Naive B cell (primary cell): ENCODE measurements around the gene RHOV. TPM values are rescaled to one million over a fixed set of nuclear protein-coding genes. Genes with fewer than 3 reads are reported as not detected.
"Not testable (repeated sequence)": the region's sequence is repeated elsewhere in the genome, so short reads cannot be mapped to it uniquely, and the experiment has no call there.

Experiments used
- ATAC-seq, 2 donors: fragments of 150-1000 bp; cut with Tn5 transposase; 2 replicates each; pipeline ENCODE4 v1.10.0; 2021; ENCODE audit warnings: low read depth in 2 of 2, mild to moderate bottlenecking in 2 of 2, moderate library complexity in 2 of 2
- DNase-seq: peaks from one replicate; pipeline ENCODE4 v3.0.0; 2022
- H3K27ac Mint-ChIP-seq, 6 donors: one replicate each; pipeline ENCODE4 v1.8.0; 2020 to 2022; ENCODE audit warnings: mild to moderate bottlenecking in 6 of 6, mixed read lengths in 6 of 6, moderate library complexity in 5 of 6, inconsistent platforms in 2 of 6
- H3K27me3 Mint-ChIP-seq, 3 donors: one replicate each; pipeline ENCODE4 v1.8.0; 2021 to 2022; ENCODE audit warnings: mixed read lengths in 3 of 3, mild to moderate bottlenecking in 1 of 3
- H3K36me3 Mint-ChIP-seq, 2 donors: one replicate each; pipeline ENCODE4 v1.8.0; 2020 to 2022; ENCODE audit warnings: mixed read lengths in 2 of 2, inconsistent platforms in 1 of 2, mild to moderate bottlenecking in 1 of 2
- H3K4me1 Mint-ChIP-seq, 3 donors: one replicate each; pipeline ENCODE4 v1.8.0; 2020 to 2022; ENCODE audit warnings: mixed read lengths in 3 of 3, inconsistent platforms in 1 of 3, mild to moderate bottlenecking in 1 of 3, moderate library complexity in 1 of 3
- H3K4me3 Mint-ChIP-seq, 8 donors: one replicate each; pipeline ENCODE4 v1.8.0; 2020 to 2022; ENCODE audit warnings: mild to moderate bottlenecking in 8 of 8, mixed read lengths in 8 of 8, moderate library complexity in 8 of 8, inconsistent platforms in 2 of 8
- H3K9me3 Mint-ChIP-seq, 7 donors: one replicate each; pipeline ENCODE4 v1.8.0; 2020 to 2022; ENCODE audit warnings: mixed read lengths in 7 of 7, mild to moderate bottlenecking in 5 of 7, inconsistent platforms in 2 of 7, moderate library complexity in 1 of 7
- polyA plus RNA-seq, 6 donors: library from polyadenylated mRNA; unstranded; fragments of 300-500 nt; fragmentation: Illumina TruSeq; gene quantifications; one replicate each; pipeline ENCODE4 v1.2.3, GENCODE V29; 2021; ENCODE audit warnings: low read depth in 6 of 6

Gene RHOV
- polyA plus RNA-seq, 6 donors from 2014 or later, result not detected

DNA sequence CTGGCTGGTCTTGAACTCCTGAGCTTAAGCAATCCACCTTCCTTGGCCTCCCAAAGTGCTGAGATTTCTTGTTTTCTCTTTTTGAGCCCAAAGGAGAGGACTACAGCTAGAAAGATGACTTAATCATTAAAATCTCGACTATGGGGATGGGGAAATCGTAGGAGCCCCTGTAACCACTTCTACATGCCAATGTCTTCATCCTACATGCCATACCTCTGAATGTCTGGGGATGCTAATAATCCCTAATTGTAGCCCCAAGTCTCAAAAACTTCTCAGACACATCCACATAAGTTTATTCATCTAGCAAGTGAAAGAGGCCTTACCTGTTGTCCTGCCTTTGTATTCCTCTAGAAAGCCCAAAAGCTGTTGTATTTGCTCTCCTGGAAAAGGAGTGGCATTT is 3.7 kb upstream of the RHOV start:
- DNase-seq, result no peak
- Mint-ChIP-seq H3K27ac (no peak overlapping the region), H3K4me3 (no peak overlapping the region), H3K4me1 (peaks cover 7 to 10% (median 8%) of the 10 kb centered on the region in 3 donors), H3K9me3 (no peaks in the 10 kb centered on the region), H3K27me3 (peaks cover 0 to 7% (median 5%) of the 10 kb centered on the region in 3 donors), H3K36me3 (no peaks in the 10 kb centered on the region)
- ATAC-seq, result no peak

DNA sequence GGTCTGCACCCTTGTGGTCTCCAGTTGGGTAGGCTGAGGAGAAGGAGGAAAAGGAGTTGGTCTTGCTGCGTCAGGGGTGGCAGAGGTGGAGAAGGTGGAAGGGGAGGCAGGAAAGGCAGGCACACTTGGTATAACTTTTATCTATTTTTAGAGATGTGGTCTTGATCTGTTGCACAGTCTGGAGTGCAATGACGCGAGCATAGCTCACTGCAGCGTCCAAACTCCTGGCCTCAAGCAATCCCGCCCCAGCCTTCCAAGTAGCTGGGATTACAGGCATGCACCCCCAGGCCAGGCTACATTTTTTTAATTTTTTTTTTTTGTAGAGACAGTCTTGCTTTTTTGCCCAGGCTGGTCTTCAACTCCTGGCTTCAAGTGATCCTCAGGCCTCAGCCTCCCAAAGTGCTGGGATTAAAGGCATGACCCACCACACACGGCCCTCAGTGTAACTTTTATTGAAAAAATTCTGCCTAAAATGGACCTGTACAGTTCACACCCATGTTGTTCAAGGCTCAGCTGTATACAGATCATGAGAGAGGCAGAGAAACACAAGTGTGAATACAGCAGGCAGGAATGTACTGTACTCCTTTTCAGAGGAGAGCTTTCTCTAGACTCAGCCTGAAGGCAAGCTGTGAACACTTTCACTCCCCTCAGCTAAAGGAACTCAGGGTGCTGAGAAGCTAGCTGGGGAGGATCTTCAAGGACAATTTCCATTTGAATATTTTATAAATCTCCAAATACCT is 2.1 kb upstream of the RHOV start:
- Mint-ChIP-seq H3K4me3 (peak overlapping the region in 1 of 8 donors; percentile 67), H3K36me3 (no peaks in the 10 kb centered on the region), H3K9me3 (no peaks in the 10 kb centered on the region), H3K27ac (peak overlapping the region in 1 of 6 donors; percentile 51), H3K4me1 (peaks cover 15 to 17% (median 16%) of the 10 kb centered on the region in 3 donors), H3K27me3 (peaks cover 0 to 7% (median 5%) of the 10 kb centered on the region in 3 donors)
- ATAC-seq (no peak), DNase-seq (no peak)

DNA sequence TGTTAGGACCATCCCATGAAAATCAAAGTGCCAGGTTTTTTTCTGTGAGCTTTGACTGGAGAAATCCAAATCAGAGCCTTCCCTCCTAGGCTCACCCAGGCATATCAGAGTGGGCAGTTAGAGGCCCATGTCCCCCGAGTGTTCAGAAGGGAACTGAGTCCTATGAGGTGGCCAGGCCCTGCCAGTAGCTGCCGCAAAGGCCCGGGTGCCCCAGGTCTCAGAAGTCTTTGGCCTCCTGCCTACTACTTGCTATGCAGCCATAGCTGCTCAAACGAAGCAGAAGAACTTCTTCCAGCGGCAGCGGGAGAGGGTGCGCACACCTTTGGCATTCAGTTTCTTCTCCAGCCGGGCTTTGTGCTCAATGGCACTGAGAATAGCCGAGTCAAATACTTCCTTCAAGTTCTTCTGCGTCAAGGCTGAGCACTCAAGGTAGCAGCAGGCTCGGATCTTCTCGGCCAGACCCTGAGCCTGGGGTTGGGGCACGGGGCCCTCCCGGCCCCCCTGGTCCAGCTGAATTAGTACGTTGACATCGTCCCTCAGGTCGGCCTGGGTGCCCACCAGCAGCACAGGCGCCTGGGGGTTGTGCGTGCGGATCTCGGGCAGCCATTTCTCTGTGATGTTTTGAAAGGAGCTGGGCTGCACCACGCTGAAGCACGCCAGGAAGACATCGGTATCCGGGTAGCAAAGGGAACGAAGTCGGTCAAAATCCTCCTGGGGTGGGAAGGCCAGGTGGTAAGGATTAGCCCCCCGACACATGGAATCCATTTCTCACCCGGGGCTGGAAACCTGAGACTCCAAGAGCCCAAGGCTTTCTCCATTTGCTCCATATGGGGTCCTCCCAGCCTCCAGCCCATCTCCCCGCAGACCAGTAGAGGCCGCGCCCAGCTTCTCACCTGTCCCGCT is 992 bp downstream of the RHOV start:
- Mint-ChIP-seq H3K27me3 (peaks cover 0 to 7% (median 5%) of the 10 kb centered on the region in 3 donors), H3K36me3 (no peaks in the 10 kb centered on the region), H3K9me3 (no peaks in the 10 kb centered on the region), H3K4me1 (peaks cover 15 to 17% (median 16%) of the 10 kb centered on the region in 3 donors), H3K27ac (no peak overlapping the region), H3K4me3 (peak overlapping the region; percentile 71 to 91 (median 86))
- ATAC-seq (no peak), DNase-seq (no peak)

DNA sequence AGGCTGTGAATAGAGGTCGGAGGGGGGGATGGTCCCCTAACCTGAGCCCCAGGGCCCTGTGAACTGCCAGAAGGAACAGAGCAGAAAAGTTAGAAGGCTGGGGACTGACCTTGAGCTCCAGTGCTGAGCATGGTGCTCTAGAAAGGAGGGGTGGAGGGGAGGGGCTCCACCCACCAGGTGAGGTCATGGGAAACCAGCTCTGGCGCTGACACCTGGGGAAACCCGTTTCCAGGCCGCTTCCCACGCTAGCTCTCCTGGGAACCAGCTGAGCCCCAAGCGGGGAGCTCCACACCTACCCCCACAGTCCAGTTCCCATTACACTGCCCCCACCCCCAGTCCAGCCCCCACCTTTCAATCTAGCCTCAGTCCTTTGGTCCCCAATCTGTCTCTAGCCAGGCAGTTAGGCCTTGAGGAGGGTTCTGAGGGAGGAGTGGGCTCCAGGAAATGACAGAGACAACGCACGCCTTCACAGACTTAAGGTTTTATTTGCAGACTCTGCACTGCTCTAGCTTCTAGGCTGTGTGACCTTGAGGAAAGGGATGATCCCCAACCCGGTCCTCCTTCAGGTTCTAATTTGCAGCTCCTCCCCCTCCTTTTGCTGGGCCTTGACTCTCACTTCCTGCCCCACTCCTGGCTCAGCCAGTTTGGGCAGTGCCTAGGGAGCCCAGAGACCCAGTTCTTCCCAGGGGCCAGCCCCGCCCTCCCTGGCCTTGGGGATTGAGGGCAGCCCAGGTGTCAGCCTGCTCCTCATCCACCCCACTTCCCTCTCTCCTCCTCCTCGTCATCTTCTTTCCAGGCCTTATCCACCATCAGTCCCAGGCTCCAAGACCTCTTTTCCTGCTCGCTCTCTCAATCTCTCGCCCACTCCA is 2.1 kb downstream of the RHOV start:
- Mint-ChIP-seq H3K36me3 (no peaks in the 10 kb centered on the region), H3K27ac (no peak overlapping the region), H3K9me3 (no peaks in the 10 kb centered on the region), H3K27me3 (peaks cover 0 to 7% (median 5%) of the 10 kb centered on the region in 3 donors), H3K4me1 (peaks cover 15 to 17% (median 16%) of the 10 kb centered on the region in 3 donors), H3K4me3 (peak overlapping the region in 6 of 8 donors; percentile 35 to 80 (median 66))
- no peak for DNase-seq
- no peak for ATAC-seq

DNA sequence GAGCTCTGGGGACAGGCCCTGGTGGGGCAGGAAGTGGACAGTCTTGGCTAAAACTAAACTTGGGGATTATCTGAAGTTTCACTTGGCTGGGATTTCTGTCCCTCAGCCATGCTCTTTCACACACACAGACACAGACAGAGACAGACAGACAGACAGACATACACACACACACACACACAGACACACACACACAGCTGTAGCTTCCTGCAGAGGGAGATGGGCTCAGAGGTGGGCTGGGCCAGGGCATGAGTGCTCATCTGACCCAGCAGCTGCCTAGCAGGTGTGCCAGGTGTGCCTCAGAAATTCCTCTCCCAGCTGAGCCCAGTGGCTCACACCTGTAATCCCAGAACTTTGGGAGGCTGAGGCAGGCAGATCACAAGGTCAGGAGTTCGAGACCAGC is 3.3 kb downstream of the RHOV start:
- DNase-seq (no peak), ATAC-seq (no peak)
- H3K4me3 Mint-ChIP-seq, result peak overlapping the region in 2 of 8 donors; percentile 6 to 34
- peaks cover 0 to 11% (median 9%) of the 10 kb centered on the region in 3 donors for H3K27me3 Mint-ChIP-seq
- no peaks in the 10 kb centered on the region for H3K9me3 Mint-ChIP-seq
- peak overlapping the region in 1 of 6 donors; percentile 52 for H3K27ac Mint-ChIP-seq
- H3K4me1 Mint-ChIP-seq, result peaks cover 15 to 17% (median 16%) of the 10 kb centered on the region in 3 donors
- no peaks in the 10 kb centered on the region for H3K36me3 Mint-ChIP-seq

DNA sequence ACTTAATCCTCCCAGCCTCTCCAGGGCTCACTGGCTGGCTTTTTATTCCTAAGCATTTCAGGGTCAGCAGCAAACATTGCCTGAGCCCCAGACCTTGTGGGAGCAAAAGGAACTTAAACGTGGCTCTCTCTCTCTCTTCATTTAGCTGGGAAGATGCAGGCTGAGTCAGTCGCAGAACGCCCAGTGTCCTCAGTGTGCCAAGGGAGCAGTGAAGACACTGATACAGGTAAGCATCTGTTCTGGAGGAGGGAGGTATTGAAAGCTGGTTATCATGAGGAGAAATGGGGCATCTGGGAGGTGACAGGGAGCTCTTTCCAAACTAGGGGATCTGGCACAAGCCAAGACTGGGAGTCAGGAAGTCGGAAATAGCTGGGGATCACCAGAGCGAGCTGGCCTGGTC is 4.3 kb downstream of the RHOV start:
- Mint-ChIP-seq H3K4me1 (peaks cover 14 to 17% (median 15%) of the 10 kb centered on the region in 3 donors), H3K9me3 (no peaks in the 10 kb centered on the region), H3K27me3 (peaks cover 0 to 11% (median 9%) of the 10 kb centered on the region in 3 donors), H3K36me3 (no peaks in the 10 kb centered on the region), H3K4me3 (peak overlapping the region in 2 of 8 donors; percentile 30 to 37), H3K27ac (peak overlapping the region in 1 of 6 donors; percentile 41)
- no peak for ATAC-seq
- DNase-seq, result no peak

DNA sequence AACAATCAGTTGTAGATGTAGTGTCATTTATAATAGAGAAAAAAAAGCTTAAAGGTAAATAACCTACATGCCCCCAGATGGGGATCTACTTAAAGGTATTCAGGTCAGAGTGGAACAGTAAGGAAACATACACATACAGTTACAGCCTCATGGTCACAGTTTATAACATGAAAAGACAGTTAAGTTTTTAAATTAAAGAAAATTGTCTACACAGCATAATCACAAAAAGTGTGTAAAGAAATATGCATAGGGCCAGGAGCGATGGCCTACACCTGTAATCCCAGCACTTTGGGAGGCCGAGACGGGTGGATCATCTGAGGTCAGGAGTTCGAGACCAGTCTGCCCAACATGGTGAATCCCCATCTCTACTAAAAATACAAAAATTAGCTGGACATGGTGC is 6.8 kb downstream of the RHOV start:
- DNase-seq, result no peak
- ATAC-seq, result no peak
- Mint-ChIP-seq H3K4me3 (no peak overlapping the region), H3K27ac (no peak overlapping the region), H3K9me3 (no peaks in the 10 kb centered on the region), H3K27me3 (peaks cover 3 to 14% (median 7%) of the 10 kb centered on the region in 3 donors), H3K36me3 (no peaks in the 10 kb centered on the region), H3K4me1 (peaks cover under 1 to 6% (median 2%) of the 10 kb centered on the region in 3 donors)

DNA sequence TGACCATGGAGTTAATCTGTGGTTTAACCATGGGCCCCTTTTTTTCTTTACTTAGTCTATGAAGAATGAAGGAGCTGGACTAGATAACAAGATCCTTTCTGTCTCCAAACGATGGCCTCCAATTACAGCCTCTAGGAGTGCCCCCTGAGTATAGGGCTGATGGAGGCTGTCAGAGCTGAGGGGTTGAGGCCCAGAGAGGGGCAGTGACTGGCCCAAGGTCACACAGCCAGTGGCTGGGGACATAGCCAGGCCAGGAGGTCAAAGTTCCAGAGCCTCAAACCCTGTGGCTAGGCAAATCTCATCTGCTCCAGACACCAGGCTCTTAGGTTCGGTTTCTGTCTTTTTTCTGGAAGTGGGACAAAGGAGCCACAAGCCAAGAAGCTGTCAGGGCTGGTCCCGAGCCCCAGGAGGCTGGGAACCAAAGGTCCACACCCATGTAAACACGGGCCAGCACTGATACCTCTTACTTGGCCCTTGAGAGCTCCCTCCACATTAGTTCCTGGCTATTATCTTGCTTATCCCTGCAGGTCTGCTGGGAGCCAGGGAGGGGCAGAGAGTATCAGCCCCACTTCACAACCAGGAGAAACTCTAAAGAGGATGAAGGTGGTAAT is 10.3 kb downstream of the RHOV start:
- no peaks in the 10 kb centered on the region for H3K36me3 Mint-ChIP-seq
- no peak overlapping the region for H3K27ac Mint-ChIP-seq

DNA sequence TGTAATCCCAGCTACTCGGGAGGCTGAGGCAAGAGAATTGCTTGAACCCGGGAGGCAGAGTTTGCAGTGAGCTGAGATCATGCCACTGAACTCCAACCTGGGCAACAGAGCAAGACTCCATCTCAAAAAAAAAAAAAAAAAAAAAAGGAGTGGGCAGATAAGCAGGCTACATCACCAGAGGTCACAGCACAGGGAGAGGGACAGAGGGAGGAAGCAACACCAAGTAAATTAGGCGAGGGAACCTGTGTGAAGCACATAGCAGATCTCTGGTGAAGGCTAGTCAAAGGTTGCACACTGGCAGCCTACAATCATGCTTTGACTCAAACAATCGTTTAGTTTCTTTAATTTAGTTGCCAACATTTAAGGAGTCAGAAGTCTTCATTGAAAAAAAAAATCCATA is 12.9 kb downstream of the RHOV start:
- H3K9me3 Mint-ChIP-seq, H3K27ac Mint-ChIP-seq, ATAC-seq, H3K4me3 Mint-ChIP-seq, H3K36me3 Mint-ChIP-seq, DNase-seq: not testable (repeated sequence)
- peaks cover 2 to 12% (median 7%) of the 10 kb centered on the region in 3 donors for H3K27me3 Mint-ChIP-seq
- peaks cover 8 to 17% (median 11%) of the 10 kb centered on the region in 3 donors for H3K4me1 Mint-ChIP-seq

More for the DNA sequence above, 10.3 kb downstream of the RHOV start:
- DNase-seq, result no peak
- ATAC-seq, result no peak
- no peaks in the 10 kb centered on the region for H3K9me3 Mint-ChIP-seq
- no peak overlapping the region for H3K4me3 Mint-ChIP-seq
- peaks cover 3 to 14% (median 7%) of the 10 kb centered on the region in 3 donors for H3K27me3 Mint-ChIP-seq
- H3K4me1 Mint-ChIP-seq, result peaks cover 5 to 8% (median 8%) of the 10 kb centered on the region in 3 donors

DNA sequence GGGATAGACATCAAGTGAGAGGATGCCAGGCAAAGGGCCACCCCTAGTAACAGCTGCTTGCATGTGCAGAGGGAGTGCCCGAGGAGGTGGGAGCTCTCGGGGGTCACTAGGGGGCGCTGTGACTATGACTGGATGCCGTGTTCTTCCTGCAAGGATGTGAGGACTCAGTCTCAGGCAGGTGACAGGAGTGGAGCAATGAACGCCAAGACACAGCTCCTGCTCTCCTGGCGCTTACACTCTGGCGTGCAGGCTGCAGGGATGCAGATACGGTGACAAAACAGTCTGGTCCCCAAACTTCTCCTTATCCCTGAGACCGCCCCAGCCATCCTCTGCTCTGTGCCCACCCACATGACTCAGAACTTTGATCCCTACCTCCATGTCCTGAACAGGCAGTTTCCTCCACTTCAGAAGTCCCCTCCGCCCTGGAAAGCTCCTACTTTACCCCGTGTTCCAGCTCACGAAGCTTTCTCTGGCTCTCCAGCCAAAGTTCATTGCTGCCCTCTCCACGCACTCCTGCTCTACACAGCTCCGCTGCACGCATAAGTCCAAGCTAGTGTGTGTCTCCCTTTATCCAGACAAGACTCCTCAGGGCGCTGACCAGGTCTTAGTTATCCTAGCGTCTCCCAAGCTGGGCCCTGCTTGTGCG is 14.7 kb downstream of the RHOV start:
- ATAC-seq (peak; percentile 79 to 83), DNase-seq (peak; percentile 69)
- peaks cover 0 to 6% (median 5%) of the 10 kb centered on the region in 3 donors for H3K27me3 Mint-ChIP-seq
- H3K27ac Mint-ChIP-seq, result peak overlapping the region in 1 of 6 donors; percentile 37
- peaks cover 8 to 17% (median 11%) of the 10 kb centered on the region in 3 donors for H3K4me1 Mint-ChIP-seq
- H3K4me3 Mint-ChIP-seq, result no peak overlapping the region
- no peaks in the 10 kb centered on the region for H3K9me3 Mint-ChIP-seq
- H3K36me3 Mint-ChIP-seq, result peaks cover 0 to 4% of the 10 kb centered on the region in 2 donors

DNA sequence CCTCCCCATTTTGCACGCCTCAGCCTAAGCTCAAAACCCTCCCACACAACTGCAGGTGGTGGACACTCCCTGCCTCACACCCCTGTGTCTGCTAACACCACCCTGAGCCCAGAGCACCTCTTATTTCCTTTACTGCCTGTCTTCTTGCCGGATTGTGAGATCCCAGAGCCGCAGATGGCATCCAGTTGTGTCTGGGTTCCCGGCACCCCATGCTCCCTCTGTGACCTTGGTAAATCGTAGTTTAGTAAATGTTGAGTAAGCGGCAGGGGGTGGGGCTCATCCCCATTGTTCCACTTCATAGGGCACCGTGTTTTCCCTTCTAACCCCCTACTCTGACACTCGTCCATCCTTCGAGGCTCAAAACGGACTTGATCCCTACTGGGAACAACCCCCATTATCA is 15.3 kb downstream of the RHOV start:
- H3K27ac Mint-ChIP-seq, result no peak overlapping the region
- DNase-seq, result no peak
- ATAC-seq, result no peak
- H3K27me3 Mint-ChIP-seq, result peaks cover 0 to under 1% (median 0%) of the 10 kb centered on the region in 3 donors
- H3K36me3 Mint-ChIP-seq, result peaks cover 0 to 4% of the 10 kb centered on the region in 2 donors
- H3K4me1 Mint-ChIP-seq, result peaks cover 8 to 17% (median 11%) of the 10 kb centered on the region in 3 donors
- no peaks in the 10 kb centered on the region for H3K9me3 Mint-ChIP-seq
- peak overlapping the region in 2 of 8 donors; percentile 34 to 66 for H3K4me3 Mint-ChIP-seq
